GM21619 (cell line): ENCODE results near the gene ADRA1B.

Source experiments
- ATAC-seq: cut with Tn5 transposase; IDR thresholded peaks from one replicate; pipeline ENCODE4 v1.9.1; 2021; ENCODE audit not compliant: unreplicated experiment

The ADRA1B gene

DNA sequence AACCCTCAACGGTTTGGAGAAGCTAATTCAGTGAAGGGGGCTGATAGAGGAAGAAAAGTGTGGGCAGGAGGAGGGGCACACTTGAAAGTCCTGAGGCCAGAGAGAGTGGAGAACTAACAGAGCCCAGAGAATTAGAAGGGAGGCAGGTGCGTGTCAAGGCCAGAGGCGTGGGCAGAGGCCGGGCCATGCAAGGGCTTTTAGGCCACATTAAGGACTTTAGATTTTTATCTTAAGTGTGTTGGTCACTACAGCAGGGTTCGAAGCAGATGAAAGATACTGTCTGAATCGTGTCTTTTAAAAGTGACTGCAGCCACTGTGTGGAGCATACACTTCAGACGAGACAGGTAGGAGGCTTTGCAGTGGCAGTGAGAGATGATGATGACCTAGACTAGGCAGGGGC lies 6.7 kb downstream of the ADRA1B start:
- no peak for ATAC-seq

GRCh38 chr5:159928122-159928909 lies 12.0 kb downstream of the ADRA1B start:
- no peak for ATAC-seq

GRCh38 chr5:159929176-159929575 lies 12.9 kb downstream of the ADRA1B start:
- no peak for ATAC-seq

DNA sequence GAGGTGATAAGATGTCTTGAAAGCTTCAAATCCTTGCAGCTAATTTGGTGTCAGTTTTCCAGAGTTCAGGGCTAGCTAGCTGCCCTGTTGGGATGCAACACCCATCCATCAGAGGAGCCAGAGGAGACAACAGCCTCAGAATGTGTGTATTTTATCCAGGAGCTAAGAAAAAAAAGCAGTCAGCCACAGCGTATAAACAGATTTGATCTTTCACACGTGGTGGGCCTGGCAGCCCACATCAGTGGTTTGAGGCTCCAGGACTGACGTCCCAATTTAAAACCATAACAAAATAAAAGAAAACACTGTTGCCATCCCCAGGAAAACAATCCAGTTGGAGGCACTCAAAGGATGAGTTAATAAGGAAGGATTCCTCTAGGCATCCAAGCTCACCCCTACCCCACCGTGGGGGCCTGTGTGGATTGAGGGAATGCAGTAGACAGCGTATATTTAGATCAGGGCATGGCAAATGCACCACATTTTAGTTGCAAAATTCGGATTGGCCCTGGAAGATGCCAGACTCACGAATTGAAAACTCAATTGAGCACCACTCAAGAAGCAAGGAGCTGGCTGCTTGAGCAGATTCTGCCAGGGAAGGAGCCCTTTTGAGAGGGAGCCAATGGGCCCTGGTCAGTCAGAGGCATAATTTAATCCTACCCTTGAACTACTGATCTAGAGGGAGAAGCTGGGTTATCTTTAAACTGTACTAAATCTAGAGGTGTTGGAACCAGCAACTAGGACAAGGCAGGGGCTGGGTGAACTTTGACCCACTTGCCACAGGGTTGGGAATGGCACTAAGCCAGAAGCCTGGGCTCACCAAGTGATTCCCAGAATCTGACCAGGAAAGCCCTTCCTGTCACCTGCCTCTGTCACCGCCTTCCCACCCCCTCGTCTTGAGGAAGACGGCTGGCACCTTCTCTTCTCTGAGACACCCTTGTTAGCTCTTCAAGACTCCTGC lies 17.5 kb downstream of the ADRA1B start:
- ATAC-seq = no peak

DNA sequence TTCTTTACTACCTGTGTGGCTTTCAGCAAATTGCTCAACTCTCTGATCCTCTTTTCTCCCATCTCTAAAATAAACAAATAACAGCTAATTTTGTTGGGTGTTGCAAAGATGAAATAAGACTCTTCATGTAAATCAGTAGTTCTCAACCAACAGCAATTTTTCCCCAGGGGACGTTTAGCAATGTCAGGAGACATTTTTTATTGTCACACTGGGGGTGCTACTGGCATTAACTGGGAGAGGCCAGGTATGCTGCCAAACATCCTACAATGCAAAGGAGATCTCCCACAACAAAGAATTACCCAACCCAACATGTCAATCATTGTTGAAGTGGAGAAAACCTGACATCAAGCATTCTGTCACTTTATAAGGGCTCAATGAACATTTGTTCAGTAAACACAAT lies 19.7 kb downstream of the ADRA1B start:
- no peak for ATAC-seq

DNA sequence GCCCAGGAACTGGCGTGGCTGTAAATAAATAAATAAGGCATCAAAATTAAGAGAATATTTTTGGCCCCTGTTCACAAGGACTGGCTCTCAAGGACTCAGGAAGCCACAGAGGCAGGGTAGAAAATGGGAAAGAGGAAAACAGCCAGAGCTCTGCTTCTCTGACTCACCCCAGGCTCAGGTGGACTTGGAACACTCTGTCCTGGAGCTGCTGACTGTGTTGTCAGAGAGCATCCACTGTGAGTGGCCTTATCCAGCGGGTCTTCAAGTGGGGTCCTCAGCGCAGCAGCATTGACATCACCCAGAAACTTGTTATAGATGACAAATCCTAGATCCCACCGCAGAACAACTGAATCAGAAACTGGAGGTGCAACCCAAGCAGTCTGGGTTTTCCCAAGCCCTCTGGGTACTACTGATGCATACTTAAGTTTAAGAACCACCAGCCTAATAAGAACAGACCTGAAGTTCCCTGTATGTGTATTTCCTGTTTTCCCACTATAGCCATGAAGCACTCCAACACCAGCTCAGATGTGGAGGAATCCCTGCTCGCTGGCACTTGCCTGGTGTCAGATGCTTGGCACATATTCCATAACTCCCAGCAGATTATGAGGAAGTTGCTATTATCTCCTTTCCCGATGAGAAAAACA lies 20.5 kb downstream of the ADRA1B start:
- no peak for ATAC-seq

DNA sequence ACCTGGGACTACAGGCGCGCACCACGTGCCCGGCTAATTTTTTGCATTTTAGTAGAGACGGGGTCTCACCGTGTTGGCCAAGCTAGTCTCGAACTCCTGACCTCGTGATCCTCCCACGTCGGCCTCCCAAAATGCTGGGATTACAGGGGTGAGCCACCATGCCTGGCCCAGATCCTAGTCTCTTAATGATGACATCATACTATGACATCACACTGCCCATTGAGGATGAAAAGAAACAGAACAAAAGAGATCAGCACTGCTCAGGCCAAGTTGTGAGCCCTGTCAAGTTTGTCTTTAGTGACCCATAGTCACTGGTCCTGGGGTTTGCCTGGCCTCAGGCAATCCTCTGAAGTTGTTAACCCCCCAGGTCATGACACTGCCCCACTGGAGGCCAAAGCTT lies 21.3 kb downstream of the ADRA1B start:
- no peak for ATAC-seq

GRCh38 chr5:159943326-159943725 lies 27.0 kb downstream of the ADRA1B start:
- ATAC-seq = no peak

GRCh38 chr5:159944056-159944600 lies 27.8 kb downstream of the ADRA1B start:
- ATAC-seq = no peak

GRCh38 chr5:159945359-159945758 lies 29.1 kb downstream of the ADRA1B start:
- no peak for ATAC-seq

DNA sequence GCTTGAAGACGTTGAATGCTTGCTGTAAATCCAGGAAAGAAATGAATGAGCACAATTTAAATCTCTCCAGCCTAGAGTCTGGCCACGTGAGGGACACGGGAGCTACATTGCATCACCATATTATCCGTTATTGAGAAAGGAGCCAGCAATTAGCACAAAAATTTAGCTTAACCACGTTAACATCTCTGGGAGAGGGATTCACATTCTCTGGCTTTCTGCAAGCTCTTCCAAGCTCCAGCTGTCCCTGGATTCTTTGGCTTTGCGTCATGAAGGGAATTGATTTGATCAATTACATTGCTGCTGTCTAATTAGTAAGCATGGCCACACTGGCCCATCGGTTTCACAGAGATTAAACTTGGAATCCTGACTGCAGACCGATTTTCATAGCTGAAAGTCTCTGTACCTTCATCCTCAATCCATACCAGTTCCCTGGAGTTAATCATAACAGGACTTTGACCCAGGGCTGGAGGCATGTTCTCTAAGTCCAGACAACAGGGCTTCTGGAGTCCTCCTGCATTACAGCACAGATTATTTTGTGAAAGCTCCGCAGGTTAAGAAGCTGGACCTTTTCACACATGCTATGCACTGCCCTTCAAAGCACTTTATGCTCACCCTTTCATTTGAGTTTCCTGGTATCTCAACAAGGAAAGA lies 31.6 kb downstream of the ADRA1B start:
- ATAC-seq = no peak

DNA sequence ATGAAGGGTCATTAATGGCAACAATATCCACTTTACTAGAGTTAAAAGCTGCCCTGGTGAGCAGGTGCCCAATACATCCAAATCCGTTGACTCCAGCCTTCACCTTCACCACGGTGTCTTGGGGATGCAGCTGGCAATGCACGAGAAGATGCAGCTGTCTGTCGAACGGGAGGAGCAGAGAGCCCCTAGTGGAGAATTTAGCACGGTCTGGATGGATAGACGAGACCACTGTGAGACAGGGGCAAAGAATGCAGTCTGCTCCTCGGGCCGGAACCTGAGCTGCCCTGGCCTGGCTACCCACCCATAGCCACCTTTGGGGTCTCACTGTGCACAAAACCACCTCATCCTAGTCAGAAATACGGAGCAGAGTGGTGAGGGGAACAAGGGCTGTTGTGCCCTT lies 35.1 kb downstream of the ADRA1B start:
- no peak for ATAC-seq

GRCh38 chr5:159951834-159952233 lies 35.6 kb downstream of the ADRA1B start:
- no peak for ATAC-seq

- no peak for ATAC-seq
These were observed 37.3 kb downstream of the ADRA1B start for GRCh38 chr5:159953609-159954008.

- no peak for ATAC-seq
These were observed 38.9 kb downstream of the ADRA1B start for GRCh38 chr5:159955056-159955624.

GRCh38 chr5:159956074-159956473 lies 39.8 kb downstream of the ADRA1B start:
- ATAC-seq = no peak

- no peak for ATAC-seq
These were observed 45.2 kb downstream of the ADRA1B start for GRCh38 chr5:159961176-159962160.

- no peak for ATAC-seq
These were observed 45.9 kb downstream of the ADRA1B start for GRCh38 chr5:159962214-159962613.

DNA sequence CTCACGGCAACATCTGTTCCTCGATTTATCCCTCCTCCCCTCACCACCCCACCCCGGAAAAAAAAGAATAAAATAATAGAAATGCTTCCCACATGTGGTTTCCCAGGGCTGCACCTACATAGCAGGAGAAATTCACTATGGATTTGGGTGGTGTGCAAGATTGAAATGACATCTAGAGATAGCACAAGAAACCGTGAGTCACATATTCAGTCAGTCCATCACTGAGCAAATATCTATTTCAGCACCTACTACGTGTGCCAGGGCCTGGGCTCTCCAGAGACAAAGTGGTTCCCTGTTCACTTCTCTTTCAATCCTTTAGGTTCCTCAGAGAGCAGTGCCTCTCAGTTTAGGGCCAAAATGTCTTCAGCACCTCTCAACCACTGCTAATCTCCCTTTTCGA lies 47.7 kb downstream of the ADRA1B start:
- no peak for ATAC-seq
